Peyer's patch (tissue), 4 donors: Measurements from ENCODE around the gene TCF19.

Source experiments
- CTCF ChIP-seq, 6 experiments: fragments of 450-650 bp in 4 of 6; fragments of 200-600 bp in 2 of 6; sonication (generic) in 1 of 6; IDR thresholded peaks; one replicate each; pipeline ENCODE4 v1.5.1; 2017 to 2019; ENCODE audit warnings: antibody characterized with exemption in 6 of 6, mild to moderate bottlenecking in 3 of 6, moderate library complexity in 1 of 6
- POLR2A ChIP-seq, 2 donors: fragments of 450-650 bp; IDR thresholded peaks; one replicate each; pipeline ENCODE4 v1.5.1; 2017; ENCODE audit warnings: antibody characterized with exemption in 2 of 2, mild to moderate bottlenecking in 2 of 2, moderate library complexity in 2 of 2

- TF ChIP-seq CTCF (IDR thresholded peaks at IDR 0.05) (no peak), POLR2A (IDR thresholded peaks at IDR 0.05) (no peak)
These were observed 29.3 kb upstream of the TCF19 start for GRCh38 chr6:31129130-31129529.
